ENCODE data around the gene CMIP. TPM values are rescaled to one million over a fixed set of nuclear protein-coding genes. Genes with fewer than 3 reads are reported as not detected.

Gene CMIP
- total RNA-seq, 6 experiments from 2014 or later = 12.2 to 23.0 (median 16.5) TPM

- no peaks in the 10 kb centered on the region for H3K4me1 ChIP-seq
- WGBS (ENCODE audit: insufficient coverage, low coverage, low lambda C conversion rate, missing lambda C conversion rate) = 100% methylated on average over 2 of the region's 3 CpGs
- intact Hi-C loops (cut with DNase I) = loop anchor here in 1 of 2 donors (5.0 kb wide), 1 partner anchor 107 kb away; no protein-coding TSS in a partner anchor
- H3K4me3 ChIP-seq = no peak overlapping the region
- no peak for TF ChIP-seq POLR2A (IDR thresholded peaks at IDR 0.05)
- no peak for TF ChIP-seq CTCF (IDR thresholded peaks at IDR 0.05)
- H3K27me3 ChIP-seq = no peaks in the 10 kb centered on the region
- no peaks in the 10 kb centered on the region for H3K9me3 ChIP-seq
- no peak overlapping the region for H3K27ac ChIP-seq
- no peaks in the 10 kb centered on the region for H3K36me3 ChIP-seq
- DNase-seq = no peak
- ATAC-seq = no peak
These were observed 170.8 kb downstream of the CMIP start for GRCh38 chr16:81615411-81615810.

- H3K27ac ChIP-seq = no peak overlapping the region
- 89% methylated on average over 3 of the region's 14 CpGs for WGBS (ENCODE audit: insufficient coverage, low coverage, low lambda C conversion rate, missing lambda C conversion rate)
- H3K4me1 ChIP-seq = no peaks in the 10 kb centered on the region
These were observed 171.2 kb downstream of the CMIP start for GRCh38 chr16:81615833-81616232.

GRCh38 chr16:81616321-81617020 is 171.9 kb downstream of the CMIP start:
- no peaks in the 10 kb centered on the region for H3K27me3 ChIP-seq
- WGBS (ENCODE audit: insufficient coverage, low coverage, low lambda C conversion rate, missing lambda C conversion rate) = 100% methylated on average over 4 of the region's 17 CpGs
- peak overlapping the region in 2 of 3 donors; percentile 5 to 24 for H3K27ac ChIP-seq
- DNase-seq = peak in 2 of 3 donors; percentile 68 to 72
- H3K4me3 ChIP-seq = no peak overlapping the region
- peak; percentile 32 to 56 (median 48) for ATAC-seq
- H3K4me1 ChIP-seq = no peaks in the 10 kb centered on the region
- no peaks in the 10 kb centered on the region for H3K9me3 ChIP-seq
- intact Hi-C loops (cut with DNase I) = loop anchor here in 1 of 2 donors (5.0 kb wide), 1 partner anchor 106 kb away; no protein-coding TSS in a partner anchor
- H3K36me3 ChIP-seq = no peaks in the 10 kb centered on the region
- no peak for TF ChIP-seq CTCF (IDR thresholded peaks at IDR 0.05)
- no peak for TF ChIP-seq POLR2A (IDR thresholded peaks at IDR 0.05)

More at GRCh38 chr16:81615833-81616232, 171.2 kb downstream of the CMIP start:
- intact Hi-C loops (cut with DNase I) = loop anchor here in 1 of 2 donors (5.0 kb wide), 1 partner anchor 106 kb away; no protein-coding TSS in a partner anchor
- TF ChIP-seq CTCF (IDR thresholded peaks at IDR 0.05) = no peak
- no peak for DNase-seq
- Histone ChIP-seq H3K36me3 (no peaks in the 10 kb centered on the region), H3K4me3 (no peak overlapping the region), H3K27me3 (no peaks in the 10 kb centered on the region), H3K9me3 (no peaks in the 10 kb centered on the region)
- ATAC-seq = no peak

GRCh38 chr16:81617021-81617346 is 172.4 kb downstream of the CMIP start:
- Histone ChIP-seq H3K27ac (peak overlapping the region in 1 of 3 donors; percentile 24), H3K36me3 (no peaks in the 10 kb centered on the region), H3K4me1 (no peaks in the 10 kb centered on the region), H3K9me3 (no peaks in the 10 kb centered on the region), H3K4me3 (no peak overlapping the region), H3K27me3 (no peaks in the 10 kb centered on the region)
- DNase-seq (no peak), ATAC-seq (no peak)
- intact Hi-C loops (cut with DNase I) = loop anchor here in 1 of 2 donors (5.0 kb wide), 1 partner anchor 105 kb away; no protein-coding TSS in a partner anchor
- 76% methylated on average over 6 of the region's 8 CpGs for WGBS (ENCODE audit: insufficient coverage, low coverage, low lambda C conversion rate, missing lambda C conversion rate)
- TF ChIP-seq CTCF (IDR thresholded peaks at IDR 0.05) (no peak), POLR2A (IDR thresholded peaks at IDR 0.05) (no peak)

All from right lobe of liver (tissue), 6 donors.